Stimulated activated CD4-positive, alpha-beta T cell treated with anti-CD3 and anti-CD28 coated beads, Interleukin-1b, Interleukin-23, amount 100 ng/mL, for 24 hours (primary cell): ENCODE data around the gene HADHB.

ENCODE experiments used
- DNase-seq, 4 experiments: peaks; one replicate each; pipeline ENCODE4 v3.0.0-alpha.2; 2020; ENCODE audit warnings: low read depth in 4 of 4, low spot score in 1 of 4

The HADHB gene

GRCh38 chr2:26244309-26245230 is at the start of gene HADHB, which contains the start of gene HADHA:
HADHB (plus strand) TSS chr2:26244939; CDS start chr2:26254255, 9,316 bp downstream.
HADHA (minus strand) TSS chr2:26244632; CDS start chr2:26244596, 36 bp downstream.
- peak; percentile 55 to 81 (median 69) for DNase-seq

- no peak for DNase-seq
These were observed 49.4 kb upstream of the HADHB start for GRCh38 chr2:26195040-26195984.

- DNase-seq, result no peak
These were observed 47.9 kb upstream of the HADHB start for GRCh38 chr2:26196683-26197418.

DNA sequence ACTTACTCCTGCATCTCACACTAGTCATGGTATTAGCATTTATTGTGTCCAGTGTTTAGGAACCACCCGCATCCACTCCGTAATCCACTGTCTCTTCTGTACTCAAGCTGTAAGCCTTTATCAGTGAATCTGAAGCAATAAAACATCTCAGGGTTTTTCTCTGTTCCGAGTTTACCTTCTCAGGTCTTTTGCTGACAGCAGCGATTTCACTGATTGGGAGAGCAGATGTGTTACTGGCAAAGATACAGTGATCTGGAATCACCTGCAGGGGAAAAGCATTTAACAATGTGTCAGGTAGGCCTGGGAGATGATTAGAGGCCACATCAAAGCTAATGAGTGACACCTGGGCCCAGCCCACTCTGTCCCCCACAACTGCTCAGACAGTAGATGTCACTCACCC is 47.2 kb upstream of the HADHB start:
- DNase-seq, result no peak

- no peak for DNase-seq
These were observed 41.7 kb upstream of the HADHB start for GRCh38 chr2:26202981-26203490.

GRCh38 chr2:26203906-26204305 is 40.8 kb upstream of the HADHB start:
- DNase-seq, result no peak

DNA sequence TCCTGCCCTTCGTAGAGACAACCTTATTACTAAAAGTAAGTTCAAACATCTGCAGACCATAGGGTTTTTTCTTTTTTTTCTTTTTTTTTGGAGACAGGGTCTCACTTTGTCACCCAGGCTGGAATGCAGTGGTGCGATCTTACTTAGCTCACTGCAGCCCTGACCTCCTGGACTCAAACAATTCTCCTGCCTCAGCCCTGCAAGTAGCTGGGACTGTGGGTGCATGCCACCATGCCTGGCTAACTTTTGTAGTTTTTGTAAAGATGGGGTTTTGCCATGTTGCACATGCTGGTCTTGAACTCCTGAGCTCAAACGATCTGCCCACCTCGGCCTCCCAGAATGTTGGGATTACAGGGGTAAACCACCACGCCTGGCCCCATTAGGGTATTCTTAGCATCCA is 32.7 kb upstream of the HADHB start:
- no peak for DNase-seq

DNA sequence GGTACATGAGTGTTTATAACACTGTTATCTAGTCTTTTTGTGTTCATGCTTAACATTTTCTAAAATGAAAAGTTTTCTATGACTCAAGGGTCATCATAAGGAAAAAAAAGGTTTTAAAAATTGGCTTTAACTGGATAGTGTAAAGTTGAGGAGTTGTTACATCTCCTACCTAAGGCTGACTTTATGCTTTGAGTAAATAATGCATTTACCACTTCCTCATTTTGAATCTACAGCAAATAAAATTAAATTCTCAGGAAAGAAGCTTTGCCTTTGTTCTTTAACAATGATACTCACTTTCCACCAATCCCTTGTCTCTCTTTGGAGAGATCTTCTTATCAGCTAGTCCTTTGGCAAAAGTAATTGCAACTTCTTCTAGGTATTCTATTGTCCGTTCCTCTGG is 30.0 kb upstream of the HADHB start:
- no peak for DNase-seq

GRCh38 chr2:26215833-26216232 is 28.9 kb upstream of the HADHB start:
- no peak for DNase-seq

GRCh38 chr2:26216587-26216986 is 28.2 kb upstream of the HADHB start:
- DNase-seq, result no peak

DNA sequence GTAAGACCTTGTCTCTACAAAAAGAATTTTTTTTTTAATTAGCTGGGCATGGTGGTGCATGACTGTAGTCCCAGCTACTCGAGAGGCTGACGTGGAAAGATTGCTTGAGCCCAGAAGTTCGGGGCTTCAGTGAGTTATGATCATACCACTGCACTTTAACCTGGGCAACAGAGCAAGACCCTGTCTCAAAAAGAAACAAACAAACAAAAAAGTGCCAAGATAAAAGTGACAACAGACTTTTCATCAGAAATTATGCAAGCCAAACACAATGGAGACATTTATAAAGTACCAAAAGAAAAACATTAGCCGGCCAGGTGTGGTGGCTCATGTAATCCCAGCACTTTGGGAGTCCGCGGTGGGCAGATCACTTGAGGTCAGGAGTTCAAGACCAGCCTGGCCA is 27.0 kb upstream of the HADHB start:
- DNase-seq, result no peak

DNA sequence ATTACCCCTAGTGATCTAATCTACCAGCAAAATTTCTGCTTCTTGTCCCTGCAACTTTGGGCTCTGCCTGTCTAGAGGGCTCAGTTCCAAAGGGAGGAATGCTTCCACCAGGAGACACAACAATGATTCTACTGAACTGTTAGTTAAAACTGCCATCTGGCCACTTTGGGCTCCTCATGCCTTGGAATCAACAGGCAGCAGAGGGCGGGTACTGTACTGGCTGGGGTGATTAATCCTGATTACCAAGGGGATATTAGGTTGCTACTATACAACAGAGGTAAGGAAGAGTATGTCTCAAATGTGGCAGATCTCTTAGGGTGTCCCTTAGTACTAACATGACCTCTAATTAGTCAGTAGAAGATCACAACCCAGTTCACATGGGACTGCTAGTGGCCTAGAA is 21.7 kb upstream of the HADHB start:
- no peak for DNase-seq

DNA sequence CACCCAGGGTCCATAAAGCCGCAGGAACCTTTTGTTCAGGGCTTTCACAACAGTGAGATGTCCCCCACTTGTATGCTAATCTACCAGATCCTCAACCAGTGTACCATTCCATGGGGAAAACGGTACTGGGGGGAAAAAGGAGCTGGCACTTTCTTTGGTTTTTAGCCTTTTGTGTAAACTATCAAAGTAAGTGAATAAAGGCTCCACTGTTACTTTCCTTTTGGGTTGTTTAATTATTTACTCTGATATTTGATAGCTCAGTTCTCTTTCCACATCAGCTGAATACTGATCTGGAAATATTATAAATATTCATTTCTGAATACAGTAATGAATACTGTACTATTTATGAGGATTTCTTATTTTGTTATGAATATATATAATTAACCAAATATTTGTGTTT is 20.6 kb upstream of the HADHB start:
- DNase-seq, result no peak

- no peak for DNase-seq
These were observed 15.1 kb upstream of the HADHB start for GRCh38 chr2:26229595-26229994.

GRCh38 chr2:26230806-26231205 is 13.9 kb upstream of the HADHB start:
- DNase-seq, result no peak

DNA sequence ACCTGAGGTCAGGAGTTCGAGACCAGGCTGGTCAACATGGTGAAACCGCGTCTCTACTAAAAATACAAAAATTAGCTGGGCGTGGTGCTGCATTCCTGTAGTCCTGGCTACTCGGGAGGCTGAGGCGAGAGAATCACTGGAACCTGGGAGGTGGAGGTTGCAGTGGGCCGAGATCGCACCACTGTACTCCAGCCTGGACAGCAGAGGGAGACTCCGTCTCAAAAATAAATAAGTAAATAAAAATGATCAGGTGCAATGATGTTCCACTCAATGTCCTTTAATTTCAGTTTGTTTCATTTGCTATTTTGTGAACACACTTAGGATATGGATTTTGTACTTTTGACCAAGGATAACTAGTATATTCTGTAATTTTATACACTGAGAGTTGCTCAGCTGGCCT is 9.7 kb upstream of the HADHB start:
- no peak for DNase-seq

GRCh38 chr2:26237868-26238267 is 6.9 kb upstream of the HADHB start:
- DNase-seq, result no peak

DNA sequence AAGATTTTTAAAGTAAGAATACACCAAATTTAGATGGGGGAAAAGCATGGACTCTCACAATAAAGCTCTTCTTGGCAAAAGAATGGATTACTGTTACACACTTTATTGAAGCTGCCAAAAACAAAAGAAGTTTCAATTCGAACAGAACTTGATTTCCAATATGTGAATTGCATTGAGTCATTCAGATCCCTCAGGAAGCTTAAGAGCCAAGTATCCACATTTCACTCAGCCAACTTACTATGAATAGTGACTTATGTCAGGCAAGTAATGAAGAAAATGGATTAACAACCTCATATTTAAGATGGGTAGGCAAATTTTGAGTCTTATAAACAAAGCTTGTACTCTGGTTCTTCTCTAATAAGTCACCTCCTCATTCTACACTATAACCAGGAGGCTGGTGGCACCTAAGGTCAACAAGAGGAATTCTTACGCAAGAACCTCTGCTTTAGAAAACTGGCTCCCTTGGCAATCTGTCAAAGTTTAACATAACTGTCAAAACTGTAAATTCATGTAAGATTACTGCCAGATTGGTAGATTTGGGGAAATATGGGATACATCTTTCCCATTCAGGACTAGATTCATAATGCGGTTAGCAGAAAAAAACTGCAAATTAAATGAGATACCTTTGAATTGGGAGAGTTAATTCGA is 6.3 kb upstream of the HADHB start:
- DNase-seq, result no peak

DNA sequence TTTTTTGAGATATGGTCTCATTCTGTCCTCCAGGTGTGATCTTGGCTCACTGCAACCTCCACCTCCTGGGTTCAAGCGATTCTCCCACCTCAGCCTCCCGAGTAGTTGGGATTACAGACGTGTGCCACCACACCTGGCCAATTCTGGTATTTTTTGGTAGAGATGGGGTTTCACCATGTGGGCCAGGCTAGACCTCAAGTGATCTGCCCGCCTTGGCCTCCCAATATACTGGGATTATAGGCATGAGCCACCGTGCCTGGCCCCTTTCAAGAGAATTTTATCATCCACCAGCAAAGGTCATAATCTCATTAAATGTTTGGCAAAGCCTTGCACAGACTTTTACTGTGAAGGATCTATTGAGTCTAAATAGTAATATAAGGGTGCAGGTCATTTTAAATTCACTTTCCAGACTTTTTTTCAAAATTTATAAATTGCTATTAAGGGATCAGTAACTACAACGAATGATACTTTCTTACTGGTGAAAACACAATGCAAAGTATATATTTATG is 2.8 kb upstream of the HADHB start:
- no peak for DNase-seq
